ENCODE data around the gene NRXN3. TPM values are rescaled to one million over a fixed set of nuclear protein-coding genes. Genes with fewer than 3 reads are reported as not detected.
"Not testable (repeated sequence)": the region's sequence is repeated elsewhere in the genome, so short reads cannot be mapped to it uniquely, and the experiment has no call there.

NRXN3 gene
- total and polyA plus RNA-seq, 4 donors: 1.5 to 16.6 (median 7.7) TPM

GRCh38 chr14:79101388-79101787 lies 931.2 kb downstream of the NRXN3 start:
- Histone ChIP-seq H3K27me3 (ENCODE audit: control insufficient read depth in 1 of 2, insufficient read depth in 2 of 2, low read length in 1 of 2) (no peaks in the 10 kb centered on the region), H3K9me3 (ENCODE audit: control insufficient read depth, low read length) (no peaks in the 10 kb centered on the region), H3K36me3 (ENCODE audit: control insufficient read depth in 1 of 2, insufficient read depth in 2 of 2, low read length in 1 of 2) (peaks cover 0 to 1% of the 10 kb centered on the region in 2 donors), H3K4me1 (ENCODE audit: control insufficient read depth in 1 of 2, insufficient read depth in 2 of 2, low read length in 2 of 2) (no peaks in the 10 kb centered on the region), H3K27ac (ENCODE audit: low read depth in 1 of 2, low read length in 2 of 2) (no peak overlapping the region), H3K4me3 (ENCODE audit: low read length in 2 of 2) (no peak overlapping the region)
- WGBS, 2 donors: 84 to 88% methylated on average over 6 of the region's 6 CpGs
- ATAC-seq (ENCODE audit: low FRiP score) (no peak), DNase-seq (no peak)
- intact Hi-C loops (cut with DNase I): no loop called here

- intact Hi-C loops (cut with DNase I): no loop called here
- Histone ChIP-seq H3K27me3 (ENCODE audit: control insufficient read depth in 1 of 2, insufficient read depth in 2 of 2, low read length in 1 of 2) (no peaks in the 10 kb centered on the region), H3K27ac (ENCODE audit: low read depth in 1 of 2, low read length in 2 of 2) (no peak overlapping the region), H3K36me3 (ENCODE audit: control insufficient read depth in 1 of 2, insufficient read depth in 2 of 2, low read length in 1 of 2) (peaks cover 0 to 1% of the 10 kb centered on the region in 2 donors), H3K4me3 (ENCODE audit: low read length in 2 of 2) (no peak overlapping the region), H3K9me3 (ENCODE audit: control insufficient read depth, low read length) (no peaks in the 10 kb centered on the region), H3K4me1 (ENCODE audit: control insufficient read depth in 1 of 2, insufficient read depth in 2 of 2, low read length in 2 of 2) (peaks cover 0 to 2% of the 10 kb centered on the region in 2 donors)
- DNase-seq (no peak), ATAC-seq (ENCODE audit: low FRiP score) (no peak)
- WGBS, 2 donors: 57 to 59% methylated on average over 2 of the region's 2 CpGs
Measured at GRCh38 chr14:79103764-79104163, 933.6 kb downstream of the NRXN3 start.

GRCh38 chr14:79110564-79110963 lies 940.4 kb downstream of the NRXN3 start:
- H3K4me3 ChIP-seq (ENCODE audit: low read length in 2 of 2); H3K9me3 ChIP-seq (ENCODE audit: control insufficient read depth, low read length); H3K4me1 ChIP-seq (ENCODE audit: control insufficient read depth in 1 of 2, insufficient read depth in 2 of 2, low read length in 2 of 2); DNase-seq; H3K27me3 ChIP-seq (ENCODE audit: control insufficient read depth in 1 of 2, insufficient read depth in 2 of 2, low read length in 1 of 2); H3K27ac ChIP-seq (ENCODE audit: low read depth in 1 of 2, low read length in 2 of 2); ATAC-seq (ENCODE audit: low FRiP score); H3K36me3 ChIP-seq (ENCODE audit: control insufficient read depth in 1 of 2, insufficient read depth in 2 of 2, low read length in 1 of 2): not testable (repeated sequence)
- 54 to 66% methylated on average over 4 of the region's 4 CpGs for whole genome bisulfite sequencing, 2 donors
- intact Hi-C loops (cut with DNase I): loop anchor here in 1 of 2 donors (5.0 kb wide), 1 partner anchor 167 kb away; no protein-coding TSS in a partner anchor

GRCh38 chr14:79111987-79112501 lies 941.9 kb downstream of the NRXN3 start:
- intact Hi-C loops (cut with DNase I): loop anchor here in 1 of 2 donors (5.0 kb wide), 1 partner anchor 165 kb away; no protein-coding TSS in a partner anchor
- no peak for DNase-seq
- H3K27ac ChIP-seq (ENCODE audit: low read depth in 1 of 2, low read length in 2 of 2): no peak overlapping the region

GRCh38 chr14:79117561-79117960 lies 947.4 kb downstream of the NRXN3 start:
- no peak for DNase-seq
- 76 to 83% methylated on average over 1 of the region's 1 CpG for WGBS, 2 donors
- no peak for ATAC-seq (ENCODE audit: low FRiP score)

More at GRCh38 chr14:79111987-79112501, 941.9 kb downstream of the NRXN3 start:
- ATAC-seq (ENCODE audit: low FRiP score): no peak
- Histone ChIP-seq H3K4me3 (ENCODE audit: low read length in 2 of 2) (no peak overlapping the region), H3K36me3 (ENCODE audit: control insufficient read depth in 1 of 2, insufficient read depth in 2 of 2, low read length in 1 of 2) (no peaks in the 10 kb centered on the region), H3K9me3 (ENCODE audit: control insufficient read depth, low read length) (no peaks in the 10 kb centered on the region), H3K27me3 (ENCODE audit: control insufficient read depth in 1 of 2, insufficient read depth in 2 of 2, low read length in 1 of 2) (no peaks in the 10 kb centered on the region), H3K4me1 (ENCODE audit: control insufficient read depth in 1 of 2, insufficient read depth in 2 of 2, low read length in 2 of 2) (peaks cover 0 to 2% of the 10 kb centered on the region in 2 donors)
- 4 to 12% methylated on average over 2 of the region's 2 CpGs for WGBS, 2 donors

GRCh38 chr14:79118291-79118690 lies 948.1 kb downstream of the NRXN3 start:
- H3K4me3 ChIP-seq (ENCODE audit: low read length in 2 of 2): no peak overlapping the region
- no peak for ATAC-seq (ENCODE audit: low FRiP score)
- no peaks in the 10 kb centered on the region for H3K36me3 ChIP-seq (ENCODE audit: control insufficient read depth in 1 of 2, insufficient read depth in 2 of 2, low read length in 1 of 2)
- no peak for DNase-seq
- H3K4me1 ChIP-seq (ENCODE audit: control insufficient read depth in 1 of 2, insufficient read depth in 2 of 2, low read length in 2 of 2): peaks cover 0 to 2% of the 10 kb centered on the region in 2 donors
- intact Hi-C loops (cut with DNase I): no loop called here
- H3K27ac ChIP-seq (ENCODE audit: low read depth in 1 of 2, low read length in 2 of 2): no peak overlapping the region
- H3K27me3 ChIP-seq (ENCODE audit: control insufficient read depth in 1 of 2, insufficient read depth in 2 of 2, low read length in 1 of 2): no peaks in the 10 kb centered on the region
- 91 to 98% methylated on average over 2 of the region's 2 CpGs for WGBS, 2 donors
- H3K9me3 ChIP-seq (ENCODE audit: control insufficient read depth, low read length): no peaks in the 10 kb centered on the region

More at GRCh38 chr14:79117561-79117960, 947.4 kb downstream of the NRXN3 start:
- H3K36me3 ChIP-seq (ENCODE audit: control insufficient read depth in 1 of 2, insufficient read depth in 2 of 2, low read length in 1 of 2): no peaks in the 10 kb centered on the region
- no peak overlapping the region for H3K4me3 ChIP-seq (ENCODE audit: low read length in 2 of 2)
- intact Hi-C loops (cut with DNase I): no loop called here
- H3K4me1 ChIP-seq (ENCODE audit: control insufficient read depth in 1 of 2, insufficient read depth in 2 of 2, low read length in 2 of 2): peaks cover 0 to 2% of the 10 kb centered on the region in 2 donors
- H3K9me3 ChIP-seq (ENCODE audit: control insufficient read depth, low read length): no peaks in the 10 kb centered on the region
- no peak overlapping the region for H3K27ac ChIP-seq (ENCODE audit: low read depth in 1 of 2, low read length in 2 of 2)
- H3K27me3 ChIP-seq (ENCODE audit: control insufficient read depth in 1 of 2, insufficient read depth in 2 of 2, low read length in 1 of 2): no peaks in the 10 kb centered on the region

- Histone ChIP-seq H3K27ac (ENCODE audit: low read depth in 1 of 2, low read length in 2 of 2) (no peak overlapping the region), H3K4me3 (ENCODE audit: low read length in 2 of 2) (no peak overlapping the region), H3K9me3 (ENCODE audit: control insufficient read depth, low read length) (no peaks in the 10 kb centered on the region), H3K4me1 (ENCODE audit: control insufficient read depth in 1 of 2, insufficient read depth in 2 of 2, low read length in 2 of 2) (no peaks in the 10 kb centered on the region), H3K27me3 (ENCODE audit: control insufficient read depth in 1 of 2, insufficient read depth in 2 of 2, low read length in 1 of 2) (no peaks in the 10 kb centered on the region), H3K36me3 (ENCODE audit: control insufficient read depth in 1 of 2, insufficient read depth in 2 of 2, low read length in 1 of 2) (no peaks in the 10 kb centered on the region)
- intact Hi-C loops (cut with DNase I): no loop called here
- WGBS, 2 donors: 52 to 61% methylated on average over 3 of the region's 3 CpGs
- ATAC-seq (ENCODE audit: low FRiP score) (no peak), DNase-seq (no peak)
Measured at GRCh38 chr14:79134361-79134760, 964.2 kb downstream of the NRXN3 start.

- H3K4me1 ChIP-seq (ENCODE audit: control insufficient read depth in 1 of 2, insufficient read depth in 2 of 2, low read length in 2 of 2): no peaks in the 10 kb centered on the region
Measured at GRCh38 chr14:79136071-79137044, 966.2 kb downstream of the NRXN3 start.

More at GRCh38 chr14:79136071-79137044, 966.2 kb downstream of the NRXN3 start:
- Histone ChIP-seq H3K27ac (ENCODE audit: low read depth in 1 of 2, low read length in 2 of 2) (no peak overlapping the region), H3K27me3 (ENCODE audit: control insufficient read depth in 1 of 2, insufficient read depth in 2 of 2, low read length in 1 of 2) (no peaks in the 10 kb centered on the region), H3K36me3 (ENCODE audit: control insufficient read depth in 1 of 2, insufficient read depth in 2 of 2, low read length in 1 of 2) (no peaks in the 10 kb centered on the region), H3K9me3 (ENCODE audit: control insufficient read depth, low read length) (no peaks in the 10 kb centered on the region), H3K4me3 (ENCODE audit: low read length in 2 of 2) (no peak overlapping the region)
- no peak for ATAC-seq (ENCODE audit: low FRiP score)
- WGBS, 2 donors: 38 to 42% methylated on average over 7 of the region's 7 CpGs
- no peak for DNase-seq
- intact Hi-C loops (cut with DNase I): no loop called here
